ENCODE measurements around the gene SPRED2.

DNA sequence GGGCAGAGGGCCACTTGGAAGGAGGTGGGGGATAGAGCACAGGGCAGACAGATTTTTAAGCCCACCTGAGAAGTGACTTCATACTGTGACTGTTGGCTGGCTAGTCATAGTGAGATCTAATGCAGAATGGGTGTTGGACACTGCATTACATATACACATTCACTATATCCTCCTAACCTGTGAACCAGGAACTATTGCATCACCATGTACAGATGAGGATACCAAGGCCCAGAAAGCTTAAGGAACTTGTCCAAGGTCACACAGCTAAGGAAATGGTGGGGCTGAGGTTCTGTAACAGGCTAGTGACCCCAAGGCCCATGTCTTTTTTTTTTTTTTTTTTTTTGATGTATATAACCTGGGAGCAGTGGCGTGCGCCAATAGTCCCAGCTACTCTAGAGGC, 49.6 kb upstream of the SPRED2 start:
- TF ChIP-seq TAF1 (IDR thresholded peaks at IDR 0.05; ENCODE audit: borderline replicate concordance, low read depth, low read length) (no peak), POLR2AphosphoS5 (IDR thresholded peaks at IDR 0.05; ENCODE audit: low read depth, low read length) (no peak), POLR2A (IDR thresholded peaks at IDR 0.05; ENCODE audit: low read depth, low read length) (no peak)
